Measurements from ENCODE around the gene TMEM269. TPM values are rescaled to one million over a fixed set of nuclear protein-coding genes. Genes with fewer than 3 reads are reported as not detected.

TMEM269 gene
- total RNA-seq, 1 experiment from 2014 or later: 0.68 TPM

DNA sequence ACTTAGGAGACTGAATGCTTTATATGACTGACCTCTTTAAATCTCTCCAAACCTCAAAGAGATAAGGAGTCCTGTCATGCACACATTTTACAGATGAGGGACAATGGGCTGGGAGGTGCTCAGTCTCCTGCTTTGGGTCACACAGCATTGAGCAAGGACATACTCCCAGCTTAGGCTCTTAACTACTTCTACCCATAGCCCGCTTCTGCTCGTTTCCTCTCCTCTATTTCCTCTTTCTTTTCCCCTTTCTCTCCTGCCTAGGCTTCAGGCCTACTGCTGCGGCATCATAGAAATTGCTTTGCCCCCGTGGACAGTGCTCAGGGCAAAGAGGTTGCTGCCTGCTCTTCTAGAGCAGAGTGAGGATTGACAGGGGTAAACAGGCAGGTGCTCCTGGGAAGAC is 49.2 kb downstream of the TMEM269 start:
- DNase-seq: no peak
- H3K27me3 ChIP-seq (replicated peaks; ENCODE audit: control insufficient read depth, insufficient read depth, low read length): no peaks in the 10 kb centered on the region
- BruUV-seq (replicated peaks): no TSS peak
- intact Hi-C loops (cut with micrococcal nuclease; ENCODE audit: unreplicated experiment): no loop called here
- Mint-ChIP-seq H3K4me1 (ENCODE audit: low read depth, unreplicated experiment) (no peaks in the 10 kb centered on the region), H3K27ac (ENCODE audit: unreplicated experiment) (no peak overlapping the region), H3K36me3 (ENCODE audit: insufficient read depth, unreplicated experiment) (no peaks in the 10 kb centered on the region), H3K9me3 (ENCODE audit: unreplicated experiment) (no peaks in the 10 kb centered on the region), H3K27me3 (ENCODE audit: insufficient read depth, unreplicated experiment) (no peaks in the 10 kb centered on the region), H3K4me3 (ENCODE audit: unreplicated experiment) (no peak overlapping the region)
- H3K4me3 ChIP-seq (ENCODE audit: low read depth, low read length): no peak overlapping the region
- no peak for TF ChIP-seq CTCF (IDR thresholded peaks at IDR 0.05; ENCODE audit: insufficient read depth in 1 of 2, low read depth in 1 of 2, low read length in 1 of 2, severe bottlenecking in 1 of 2, unreplicated experiment in 1 of 2)
- CTCF ChIA-PET: no interaction called here
- POLR2A ChIA-PET: no interaction called here
- no peaks in the 10 kb centered on the region for H3K4me1 ChIP-seq
- no peaks in the 10 kb centered on the region for H3K36me3 ChIP-seq (ENCODE audit: control insufficient read depth, insufficient read depth, low read length)
- no peaks in the 10 kb centered on the region for H3K9me3 ChIP-seq

DNA sequence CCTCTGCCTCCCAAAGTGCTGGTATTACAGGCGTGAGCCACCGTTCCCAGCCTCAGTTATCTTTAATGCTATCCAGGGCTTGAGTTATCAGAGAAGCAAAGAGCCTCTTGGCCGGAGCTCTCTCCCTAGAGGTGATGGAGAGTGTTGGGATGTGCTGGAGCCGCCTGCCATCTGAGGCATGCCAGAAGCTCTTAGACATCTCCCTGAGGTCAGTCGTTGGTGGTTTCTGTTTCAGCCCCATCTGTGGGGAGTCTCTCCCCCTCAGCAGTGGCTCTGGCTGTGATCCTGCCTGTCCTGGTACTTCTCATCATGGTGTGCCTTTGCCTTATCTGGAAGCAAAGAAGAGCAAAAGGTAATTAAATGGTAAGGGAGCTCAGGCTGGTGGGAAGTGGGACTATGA is 50.0 kb downstream of the TMEM269 start:
- H3K27me3 Mint-ChIP-seq (ENCODE audit: insufficient read depth, unreplicated experiment): no peaks in the 10 kb centered on the region
- ChIA-PET POLR2A (no interaction called here), CTCF (interaction anchor here (0.6 kb wide), 1 partner anchor 41 kb away, joined by 3 read pairs; no protein-coding TSS in a partner anchor)
- H3K4me3 Mint-ChIP-seq (ENCODE audit: unreplicated experiment): no peak overlapping the region
- TF ChIP-seq CTCF (IDR thresholded peaks at IDR 0.05; ENCODE audit: insufficient read depth in 1 of 2, low read depth in 1 of 2, low read length in 1 of 2, severe bottlenecking in 1 of 2, unreplicated experiment in 1 of 2): no peak
- intact Hi-C loops (cut with micrococcal nuclease; ENCODE audit: unreplicated experiment): no loop called here
- Histone ChIP-seq H3K4me1 (no peaks in the 10 kb centered on the region), H3K36me3 (ENCODE audit: control insufficient read depth, insufficient read depth, low read length) (no peaks in the 10 kb centered on the region), H3K4me3 (ENCODE audit: low read depth, low read length) (no peak overlapping the region), H3K9me3 (no peaks in the 10 kb centered on the region), H3K27me3 (replicated peaks; ENCODE audit: control insufficient read depth, insufficient read depth, low read length) (no peaks in the 10 kb centered on the region)
- no TSS peak for BruUV-seq (replicated peaks)
- H3K27ac Mint-ChIP-seq (ENCODE audit: unreplicated experiment): no peak overlapping the region
- H3K4me1 Mint-ChIP-seq (ENCODE audit: low read depth, unreplicated experiment): no peaks in the 10 kb centered on the region
- no peaks in the 10 kb centered on the region for H3K36me3 Mint-ChIP-seq (ENCODE audit: insufficient read depth, unreplicated experiment)
- no peak for DNase-seq
- no peaks in the 10 kb centered on the region for H3K9me3 Mint-ChIP-seq (ENCODE audit: unreplicated experiment)

- no TSS peak for BruUV-seq (replicated peaks)
- Histone ChIP-seq H3K9me3 (no peaks in the 10 kb centered on the region), H3K4me3 (ENCODE audit: low read depth, low read length) (no peak overlapping the region), H3K4me1 (no peaks in the 10 kb centered on the region), H3K36me3 (ENCODE audit: control insufficient read depth, insufficient read depth, low read length) (no peaks in the 10 kb centered on the region), H3K27me3 (replicated peaks; ENCODE audit: control insufficient read depth, insufficient read depth, low read length) (no peaks in the 10 kb centered on the region)
- TF ChIP-seq CTCF (IDR thresholded peaks at IDR 0.05; ENCODE audit: insufficient read depth in 1 of 2, low read depth in 1 of 2, low read length in 1 of 2, severe bottlenecking in 1 of 2, unreplicated experiment in 1 of 2): no peak
- intact Hi-C loops (cut with micrococcal nuclease; ENCODE audit: unreplicated experiment): no loop called here
- ChIA-PET POLR2A (interaction anchor here (1.0 kb wide), 1 partner anchor 11 kb away, joined by 3 read pairs; the partner anchor contains the start of gene ZNF691), CTCF (interaction anchor here (0.6 kb wide), 1 partner anchor 41 kb away, joined by 3 read pairs; no protein-coding TSS in a partner anchor)
- H3K27me3 Mint-ChIP-seq (ENCODE audit: insufficient read depth, unreplicated experiment): no peaks in the 10 kb centered on the region
- H3K4me3 Mint-ChIP-seq (ENCODE audit: unreplicated experiment): no peak overlapping the region
- no peak overlapping the region for H3K27ac Mint-ChIP-seq (ENCODE audit: unreplicated experiment)
- H3K4me1 Mint-ChIP-seq (ENCODE audit: low read depth, unreplicated experiment): no peaks in the 10 kb centered on the region
- no peaks in the 10 kb centered on the region for H3K9me3 Mint-ChIP-seq (ENCODE audit: unreplicated experiment)
- no peaks in the 10 kb centered on the region for H3K36me3 Mint-ChIP-seq (ENCODE audit: insufficient read depth, unreplicated experiment)
- DNase-seq: no peak
Observed at GRCh38 chr1:42835422-42835821, 50.6 kb downstream of the TMEM269 start.

Measured in Caco-2 (cell line).